Large intestine (tissue), 3 donors: ENCODE measurements around the gene TNNC1. TPM values are rescaled to one million over a fixed set of nuclear protein-coding genes. Genes with fewer than 3 reads are reported as not detected.

Source experiments
- DNase-seq, 2 donors: peaks; one replicate each; pipeline versions ENCODE4 v3.0.0 to v3.0.0-alpha.2; 2013
- H3K27ac ChIP-seq: one replicate; pipeline ENCODE4 v1.5.1; 2013; ENCODE audit warnings: low read length
- H3K27me3 ChIP-seq: 2 replicates; pipeline ENCODE4 v1.6.1; 2013; ENCODE audit warnings: low read length; ENCODE audit not compliant: control insufficient read depth, insufficient read depth
- H3K36me3 ChIP-seq: 2 replicates; pipeline ENCODE4 v1.6.1; 2013; ENCODE audit warnings: low read length; ENCODE audit not compliant: control insufficient read depth, insufficient read depth
- H3K4me1 ChIP-seq: one replicate; pipeline ENCODE4 v1.6.1; 2013; ENCODE audit warnings: low read length; ENCODE audit not compliant: control insufficient read depth, insufficient read depth
- H3K4me3 ChIP-seq: one replicate; pipeline ENCODE4 v1.5.1; 2013; ENCODE audit warnings: low read length
- H3K9me3 ChIP-seq: one replicate; pipeline ENCODE4 v1.6.1; 2013; ENCODE audit warnings: mild to moderate bottlenecking, low read depth, low read length, moderate library complexity; ENCODE audit not compliant: control insufficient read depth
- WGBS: methylation state at CpG from one replicate; pipeline ENCODE4 v1.1.5; 2013; ENCODE audit warnings: low lambda C conversion rate; ENCODE audit not compliant: insufficient coverage; 5-methylcytosine and 5-hydroxymethylcytosine counted together
- polyA plus RNA-seq: library from polyadenylated mRNA; unstranded; fragments of 120-200 nt; gene quantifications from one replicate; pipeline ENCODE4 v1.2.1, GENCODE V29; 2013

Gene TNNC1
- polyA plus RNA-seq, 1 donor: 1.8 TPM

- Histone ChIP-seq H3K4me3 (no peak overlapping the region), H3K27ac (no peak overlapping the region), H3K4me1 (peaks cover 4% of the 10 kb centered on the region), H3K36me3 (no peaks in the 10 kb centered on the region), H3K27me3 (no peaks in the 10 kb centered on the region), H3K9me3 (no peaks in the 10 kb centered on the region)
- DNase-seq: no peak
- no CpG with 5 or more reads among the region's 9 CpGs for WGBS
These were observed 19.2 kb downstream of the TNNC1 start for GRCh38 chr3:52434491-52435115.

- Histone ChIP-seq H3K27ac (no peak overlapping the region), H3K4me1 (peaks cover 4% of the 10 kb centered on the region), H3K9me3 (no peaks in the 10 kb centered on the region), H3K4me3 (no peak overlapping the region), H3K27me3 (no peaks in the 10 kb centered on the region), H3K36me3 (no peaks in the 10 kb centered on the region)
- no CpG with 5 or more reads among the region's 6 CpGs for WGBS
- no peak for DNase-seq
These were observed 19.8 kb downstream of the TNNC1 start for GRCh38 chr3:52433996-52434479.

GRCh38 chr3:52433328-52433995, 20.4 kb downstream of the TNNC1 start:
- no peak overlapping the region for H3K27ac ChIP-seq
- no peaks in the 10 kb centered on the region for H3K9me3 ChIP-seq

GRCh38 chr3:52432691-52433141, 21.1 kb downstream of the TNNC1 start:
- no CpG with 5 or more reads among the region's 4 CpGs for WGBS
- DNase-seq: no peak
- Histone ChIP-seq H3K27me3 (no peaks in the 10 kb centered on the region), H3K27ac (no peak overlapping the region), H3K36me3 (no peaks in the 10 kb centered on the region), H3K4me1 (peaks cover 4% of the 10 kb centered on the region), H3K9me3 (no peaks in the 10 kb centered on the region), H3K4me3 (no peak overlapping the region)

More at GRCh38 chr3:52433328-52433995, 20.4 kb downstream of the TNNC1 start:
- H3K4me1 ChIP-seq: peaks cover 4% of the 10 kb centered on the region
- WGBS: no CpG with 5 or more reads among the region's 10 CpGs
- H3K27me3 ChIP-seq: no peaks in the 10 kb centered on the region
- no peak for DNase-seq
- no peak overlapping the region for H3K4me3 ChIP-seq
- no peaks in the 10 kb centered on the region for H3K36me3 ChIP-seq

GRCh38 chr3:52432225-52432624, 21.6 kb downstream of the TNNC1 start:
- no CpG with 5 or more reads among the region's 6 CpGs for WGBS
- no peaks in the 10 kb centered on the region for H3K9me3 ChIP-seq
- no peak for DNase-seq
- H3K27ac ChIP-seq: no peak overlapping the region
- peaks cover 4% of the 10 kb centered on the region for H3K4me1 ChIP-seq
- H3K36me3 ChIP-seq: no peaks in the 10 kb centered on the region
- H3K4me3 ChIP-seq: no peak overlapping the region
- no peaks in the 10 kb centered on the region for H3K27me3 ChIP-seq

GRCh38 chr3:52431459-52432223, 22.2 kb downstream of the TNNC1 start:
- H3K36me3 ChIP-seq: no peaks in the 10 kb centered on the region
- WGBS: 100% methylated on average over 1 of the region's 10 CpGs
- H3K4me3 ChIP-seq: no peak overlapping the region
- no peaks in the 10 kb centered on the region for H3K27me3 ChIP-seq
- H3K9me3 ChIP-seq: no peaks in the 10 kb centered on the region
- peaks cover 4% of the 10 kb centered on the region for H3K4me1 ChIP-seq
- no peak overlapping the region for H3K27ac ChIP-seq
- no peak for DNase-seq

- H3K9me3 ChIP-seq: no peaks in the 10 kb centered on the region
- H3K27me3 ChIP-seq: no peaks in the 10 kb centered on the region
- peaks cover 4% of the 10 kb centered on the region for H3K4me1 ChIP-seq
- no peaks in the 10 kb centered on the region for H3K36me3 ChIP-seq
- DNase-seq: no peak
- no peak overlapping the region for H3K4me3 ChIP-seq
- WGBS: no CpG with 5 or more reads among the region's 9 CpGs
- peak overlapping the region; percentile 10 for H3K27ac ChIP-seq
These were observed 23.4 kb downstream of the TNNC1 start for GRCh38 chr3:52430416-52430810.

- Histone ChIP-seq H3K27ac (peak overlapping the region; percentile 10), H3K36me3 (no peaks in the 10 kb centered on the region), H3K4me3 (no peak overlapping the region), H3K4me1 (peaks cover 4% of the 10 kb centered on the region), H3K27me3 (no peaks in the 10 kb centered on the region), H3K9me3 (no peaks in the 10 kb centered on the region)
- no CpG with 5 or more reads among the region's 7 CpGs for WGBS
- peak in 1 of 2 donors; percentile 32 for DNase-seq
These were observed 23.9 kb downstream of the TNNC1 start for GRCh38 chr3:52429779-52430415.

- no peak overlapping the region for H3K27ac ChIP-seq
- H3K4me1 ChIP-seq: peaks cover 4% of the 10 kb centered on the region
- H3K4me3 ChIP-seq: no peak overlapping the region
- no peak for DNase-seq
- H3K36me3 ChIP-seq: no peaks in the 10 kb centered on the region
- H3K9me3 ChIP-seq: no peaks in the 10 kb centered on the region
- WGBS: no CpG with 5 or more reads among the region's 3 CpGs
- no peaks in the 10 kb centered on the region for H3K27me3 ChIP-seq
These were observed 24.8 kb downstream of the TNNC1 start for GRCh38 chr3:52429031-52429430.
